ENCODE data around the gene CREB5.
"Not testable (repeated sequence)": the region's sequence is repeated elsewhere in the genome, so short reads cannot be mapped to it uniquely, and the experiment has no call there.

CREB5 gene, protein sequence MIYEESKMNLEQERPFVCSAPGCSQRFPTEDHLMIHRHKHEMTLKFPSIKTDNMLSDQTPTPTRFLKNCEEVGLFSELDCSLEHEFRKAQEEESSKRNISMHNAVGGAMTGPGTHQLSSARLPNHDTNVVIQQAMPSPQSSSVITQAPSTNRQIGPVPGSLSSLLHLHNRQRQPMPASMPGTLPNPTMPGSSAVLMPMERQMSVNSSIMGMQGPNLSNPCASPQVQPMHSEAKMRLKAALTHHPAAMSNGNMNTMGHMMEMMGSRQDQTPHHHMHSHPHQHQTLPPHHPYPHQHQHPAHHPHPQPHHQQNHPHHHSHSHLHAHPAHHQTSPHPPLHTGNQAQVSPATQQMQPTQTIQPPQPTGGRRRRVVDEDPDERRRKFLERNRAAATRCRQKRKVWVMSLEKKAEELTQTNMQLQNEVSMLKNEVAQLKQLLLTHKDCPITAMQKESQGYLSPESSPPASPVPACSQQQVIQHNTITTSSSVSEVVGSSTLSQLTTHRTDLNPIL
- total RNA-seq, result 0 to 0.27 reads per million in 2 donors

- no peak for DNase-seq
These were observed at the start of gene CREB5 for GRCh38 chr7:28411876-28412662. Gene CREB5 (plus strand): TSS chr7:28412518. CDS start chr7:28412915, 397 bp downstream.

DNA sequence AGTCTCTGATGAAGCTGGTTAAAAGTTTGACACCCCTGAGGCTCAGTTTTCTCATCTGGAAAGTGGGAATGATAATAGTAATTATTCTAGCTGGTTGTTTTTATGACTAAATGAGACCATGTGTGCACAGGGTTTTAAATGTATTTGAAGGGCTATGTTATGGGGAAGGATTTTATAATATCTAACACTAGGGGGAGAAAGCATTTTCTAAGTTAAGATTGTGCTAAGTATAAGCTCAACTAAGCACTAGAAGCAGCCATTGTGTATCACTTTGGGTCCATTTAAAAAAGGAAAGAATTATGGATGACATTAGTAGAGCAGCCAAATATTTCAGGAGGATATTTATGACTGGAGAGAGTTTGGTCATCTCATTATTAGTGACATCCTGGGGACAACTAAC, 49.5 kb upstream of the CREB5 start:
- DNase-seq, result no peak

- no peak for DNase-seq
These were observed 48.2 kb upstream of the CREB5 start for GRCh38 chr7:28364082-28364481.

GRCh38 chr7:28369523-28369922, 42.8 kb upstream of the CREB5 start:
- DNase-seq, result no peak

GRCh38 chr7:28371846-28372245, 40.5 kb upstream of the CREB5 start:
- DNase-seq, result no peak

DNA sequence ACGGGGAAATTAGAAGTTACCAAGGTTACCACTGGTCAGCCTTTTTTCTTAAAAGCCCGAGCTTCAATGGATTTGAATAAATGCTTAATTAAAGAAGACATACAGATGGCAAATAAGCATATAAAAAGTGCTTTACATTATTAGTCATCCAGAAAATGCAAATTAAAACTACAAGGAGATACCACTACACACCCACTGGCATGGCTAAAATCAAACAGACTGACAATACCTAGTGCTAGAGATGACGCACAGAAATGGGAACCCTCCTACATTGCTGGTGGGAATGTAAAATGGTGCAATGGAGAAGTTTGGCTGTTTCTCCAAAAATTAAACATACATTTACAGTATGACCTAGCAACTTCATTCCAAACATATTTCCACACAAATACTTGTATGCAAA, 38.3 kb upstream of the CREB5 start:
- no peak for DNase-seq

DNA sequence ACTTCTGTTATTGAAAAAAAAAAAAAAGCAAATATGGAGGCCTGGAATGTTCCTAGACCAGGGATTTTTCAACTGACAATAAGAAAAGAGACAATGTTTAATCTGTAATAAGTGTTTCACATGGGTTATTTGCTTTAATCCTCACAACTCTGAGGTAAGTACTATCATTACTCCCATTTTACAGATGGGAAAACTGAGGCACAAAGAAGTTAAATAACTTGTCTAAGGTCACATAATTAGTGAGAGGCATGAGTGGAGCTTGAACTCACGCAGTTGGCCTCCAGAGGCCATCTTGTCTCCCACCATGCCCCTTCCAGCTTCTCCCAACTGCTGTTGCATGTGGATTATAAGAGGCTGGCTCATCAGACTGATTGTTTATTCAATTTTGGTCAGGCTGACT, 36.6 kb upstream of the CREB5 start:
- no peak for DNase-seq

DNA sequence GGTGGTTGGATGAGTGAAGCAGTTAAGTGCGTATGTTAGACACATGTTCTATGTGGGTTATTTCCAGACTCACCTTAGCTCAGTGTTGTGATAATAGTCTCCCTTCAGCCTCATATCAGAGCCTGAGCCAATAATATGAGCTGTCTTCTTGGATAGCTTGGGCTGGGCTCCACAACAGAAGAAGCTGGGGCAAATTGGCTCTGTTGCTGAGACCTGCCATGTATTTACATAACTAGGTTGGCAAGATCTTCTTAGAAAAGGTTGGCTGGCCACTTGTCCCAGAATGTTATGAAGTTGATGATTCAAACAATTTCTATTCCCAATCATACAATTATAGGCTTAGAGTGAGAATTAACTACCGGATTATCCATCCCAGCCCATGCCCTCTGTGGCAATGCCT, 35.7 kb upstream of the CREB5 start:
- DNase-seq, result no peak

GRCh38 chr7:28378574-28379149, 33.7 kb upstream of the CREB5 start:
- no peak for DNase-seq

- no peak for DNase-seq
These were observed 30.9 kb upstream of the CREB5 start for GRCh38 chr7:28381466-28381865.

DNA sequence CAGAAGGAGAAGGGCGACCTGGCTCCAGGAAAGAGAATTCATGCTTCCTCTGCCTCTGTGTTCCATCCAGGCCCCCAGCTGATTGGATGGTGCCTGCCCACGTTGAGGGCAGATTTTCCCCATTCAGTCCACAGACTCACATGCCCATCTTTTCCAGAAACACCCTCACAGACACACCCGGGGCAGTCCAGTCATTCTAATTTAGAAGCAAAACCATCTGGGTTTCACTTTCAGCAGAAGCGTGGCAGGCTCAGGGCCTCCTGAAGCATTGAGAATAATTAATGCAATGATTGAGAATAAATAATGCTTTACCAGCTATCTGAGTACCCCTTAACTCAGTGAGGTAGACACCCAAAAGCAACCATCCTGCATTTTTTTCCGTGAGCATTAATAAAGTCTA, 30.2 kb upstream of the CREB5 start:
- no peak for DNase-seq

GRCh38 chr7:28383975-28384374, 28.3 kb upstream of the CREB5 start:
- DNase-seq, result no peak

GRCh38 chr7:28389504-28390395, 22.6 kb upstream of the CREB5 start:
- DNase-seq, result peak in 1 of 5 experiments; percentile 43

GRCh38 chr7:28390426-28390825, 21.9 kb upstream of the CREB5 start:
- no peak for DNase-seq

DNA sequence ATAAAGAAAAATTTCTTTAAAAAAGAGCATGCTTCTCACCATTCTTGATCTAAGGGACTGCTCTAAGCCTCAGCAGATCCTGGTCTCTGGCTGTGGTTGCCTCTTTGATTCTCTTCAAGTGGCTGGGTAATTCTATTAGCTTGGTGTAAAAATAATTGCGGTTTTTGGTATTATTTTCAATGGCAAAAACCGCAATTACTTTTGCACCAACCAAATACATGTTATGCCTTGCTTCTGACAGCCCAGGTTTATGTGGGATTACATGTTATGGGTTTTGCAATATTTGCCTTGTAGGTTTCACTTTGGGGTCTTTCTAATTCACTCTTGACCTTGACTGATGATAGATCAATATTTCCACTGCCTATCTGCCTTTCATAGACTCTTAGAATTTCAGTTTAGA, 20.0 kb upstream of the CREB5 start:
- DNase-seq, result no peak

DNA sequence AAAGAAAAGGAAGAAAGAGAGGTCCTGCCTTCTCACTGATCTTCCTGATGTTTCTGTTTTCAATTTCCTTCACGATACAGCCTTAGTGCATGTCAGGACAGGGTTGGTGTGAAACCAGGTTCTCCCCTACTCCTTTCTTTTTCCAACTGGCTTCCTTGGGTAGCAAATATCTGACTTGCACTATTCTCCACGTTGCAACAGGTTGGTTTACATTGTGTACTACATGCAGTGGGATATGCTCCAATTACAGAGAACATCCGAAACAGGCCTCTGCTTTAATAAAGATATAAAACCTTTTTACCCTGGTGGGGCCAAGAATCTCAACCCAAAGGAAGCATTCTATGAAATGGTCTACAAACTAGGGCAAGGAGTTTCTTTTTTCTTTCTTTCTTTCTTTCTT, 16.9 kb upstream of the CREB5 start:
- DNase-seq, result no peak

DNA sequence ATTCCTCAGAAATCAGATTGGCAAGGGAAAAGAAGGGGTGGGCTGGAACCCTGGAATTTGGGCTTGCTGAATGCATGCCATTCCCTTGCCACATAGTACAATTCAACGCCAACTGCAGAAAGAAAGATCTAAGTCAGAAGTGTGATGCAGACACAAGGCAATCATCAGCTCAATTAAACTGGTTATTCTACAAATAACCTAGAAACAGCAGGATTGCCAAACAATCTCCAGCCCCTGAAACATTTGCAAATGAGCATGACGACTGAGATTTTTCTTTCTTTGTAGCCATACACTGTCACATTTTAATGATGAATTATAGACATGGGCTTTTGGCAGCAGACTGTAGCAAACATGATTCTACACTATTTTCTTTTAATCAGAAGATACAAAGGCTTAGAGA, 16.5 kb upstream of the CREB5 start:
- no peak for DNase-seq

GRCh38 chr7:28397141-28397540, 15.2 kb upstream of the CREB5 start:
- DNase-seq, result no peak

- DNase-seq, result no peak
These were observed 11.4 kb upstream of the CREB5 start for GRCh38 chr7:28400838-28401360.

DNA sequence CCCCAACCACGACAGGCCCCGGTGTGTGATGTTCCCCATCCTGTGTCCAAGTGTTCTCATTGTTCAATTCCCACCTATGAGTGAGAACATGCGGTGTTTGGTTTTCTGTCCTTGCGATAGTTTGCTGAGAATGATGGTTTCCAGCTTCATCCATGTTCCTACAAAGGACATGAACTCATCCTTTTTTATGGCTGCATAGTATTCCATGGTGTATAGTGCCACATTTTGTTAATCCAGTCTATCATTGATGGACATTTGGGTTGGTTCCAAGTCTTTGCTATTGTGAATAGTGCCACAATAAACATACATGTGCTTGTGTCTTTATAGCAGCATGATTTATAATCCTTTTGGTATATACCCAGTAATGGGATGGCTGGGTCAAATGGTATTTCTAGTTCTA, 10.8 kb upstream of the CREB5 start:
- not testable (repeated sequence) for DNase-seq

DNA sequence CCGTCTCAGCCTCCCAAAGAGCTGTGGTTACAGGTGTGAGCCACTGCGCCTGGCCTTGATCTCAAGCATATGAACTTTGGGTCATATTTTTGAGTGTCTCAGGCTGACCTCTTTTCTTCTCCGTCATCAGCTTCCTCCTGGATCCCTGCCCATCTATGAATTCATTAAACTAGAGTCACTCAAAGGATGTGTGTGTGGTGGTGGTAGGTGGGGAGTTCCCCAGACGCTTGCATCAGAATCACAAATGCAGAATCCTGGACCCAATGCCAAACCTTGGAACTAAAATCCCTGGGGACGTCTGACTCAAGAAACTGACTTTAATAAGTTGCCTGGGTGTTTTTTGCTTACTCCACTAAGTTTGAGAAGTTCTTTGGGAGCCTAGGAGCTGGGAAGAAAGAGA, 6.7 kb upstream of the CREB5 start:
- no peak for DNase-seq

DNA sequence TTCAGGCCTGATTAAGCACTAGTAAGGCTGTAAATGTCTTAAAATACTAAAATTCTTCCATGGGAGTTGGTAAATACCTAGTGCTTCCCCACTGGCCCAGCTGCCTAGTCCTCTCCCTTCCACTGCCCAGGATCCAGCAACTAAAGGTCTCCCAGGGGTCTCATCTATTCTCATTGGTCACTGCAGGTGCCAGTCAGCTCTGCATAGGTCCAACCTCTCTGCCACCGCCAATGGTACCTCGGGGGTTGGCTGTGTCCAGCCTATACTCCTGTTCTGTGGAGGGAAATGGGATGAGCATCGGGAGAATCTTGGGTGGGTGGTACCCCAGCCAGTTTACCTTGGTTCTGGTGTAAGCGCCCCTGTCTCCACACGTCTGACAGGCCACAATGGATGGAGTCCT, 6.1 kb upstream of the CREB5 start:
- DNase-seq, result no peak
